ENCODE results near the gene TEX51.

Gene TEX51

GRCh38 chr2:126860385-126860784 lies 38.3 kb upstream of the TEX51 start:
- no peak for DNase-seq (ENCODE audit: extremely low read depth, low read depth)
- TF ChIP-seq CTCF (IDR thresholded peaks at IDR 0.05; ENCODE audit: low read depth, low read length) = no peak

- no peak for TF ChIP-seq CTCF (IDR thresholded peaks at IDR 0.05; ENCODE audit: low read depth, low read length)
- no peak for DNase-seq (ENCODE audit: extremely low read depth, low read depth)
Measured at GRCh38 chr2:126862730-126863129, 36.0 kb upstream of the TEX51 start.

- DNase-seq (ENCODE audit: extremely low read depth, low read depth) = no peak
- no peak for TF ChIP-seq CTCF (IDR thresholded peaks at IDR 0.05; ENCODE audit: low read depth, low read length)
Measured at GRCh38 chr2:126863336-126864015, 35.2 kb upstream of the TEX51 start.

- no peak for DNase-seq (ENCODE audit: extremely low read depth, low read depth)
- peak; percentile 7 for TF ChIP-seq CTCF (IDR thresholded peaks at IDR 0.05; ENCODE audit: low read depth, low read length)
Measured at GRCh38 chr2:126864861-126865260, 33.8 kb upstream of the TEX51 start.

- DNase-seq (ENCODE audit: extremely low read depth, low read depth) = no peak
- TF ChIP-seq CTCF (IDR thresholded peaks at IDR 0.05; ENCODE audit: low read depth, low read length) = no peak
Measured at GRCh38 chr2:126866451-126866850, 32.2 kb upstream of the TEX51 start.

- no peak for DNase-seq (ENCODE audit: extremely low read depth, low read depth)
- TF ChIP-seq CTCF (IDR thresholded peaks at IDR 0.05; ENCODE audit: low read depth, low read length) = no peak
Measured at GRCh38 chr2:126874961-126875360, 23.7 kb upstream of the TEX51 start.

GRCh38 chr2:126876631-126877030 lies 22.1 kb upstream of the TEX51 start:
- no peak for TF ChIP-seq CTCF (IDR thresholded peaks at IDR 0.05; ENCODE audit: low read depth, low read length)
- no peak for DNase-seq (ENCODE audit: extremely low read depth, low read depth)
